IPS-NIHi11 (cell line): ENCODE results near the gene SNAP29.
"Not testable (repeated sequence)": the region's sequence is repeated elsewhere in the genome, so short reads cannot be mapped to it uniquely, and the experiment has no call there.

Experiments used
- DNase-seq: peaks from one replicate; pipeline ENCODE4 v3.0.0; 2012; ENCODE audit warnings: mixed read lengths, low spot score

The SNAP29 gene

DNA sequence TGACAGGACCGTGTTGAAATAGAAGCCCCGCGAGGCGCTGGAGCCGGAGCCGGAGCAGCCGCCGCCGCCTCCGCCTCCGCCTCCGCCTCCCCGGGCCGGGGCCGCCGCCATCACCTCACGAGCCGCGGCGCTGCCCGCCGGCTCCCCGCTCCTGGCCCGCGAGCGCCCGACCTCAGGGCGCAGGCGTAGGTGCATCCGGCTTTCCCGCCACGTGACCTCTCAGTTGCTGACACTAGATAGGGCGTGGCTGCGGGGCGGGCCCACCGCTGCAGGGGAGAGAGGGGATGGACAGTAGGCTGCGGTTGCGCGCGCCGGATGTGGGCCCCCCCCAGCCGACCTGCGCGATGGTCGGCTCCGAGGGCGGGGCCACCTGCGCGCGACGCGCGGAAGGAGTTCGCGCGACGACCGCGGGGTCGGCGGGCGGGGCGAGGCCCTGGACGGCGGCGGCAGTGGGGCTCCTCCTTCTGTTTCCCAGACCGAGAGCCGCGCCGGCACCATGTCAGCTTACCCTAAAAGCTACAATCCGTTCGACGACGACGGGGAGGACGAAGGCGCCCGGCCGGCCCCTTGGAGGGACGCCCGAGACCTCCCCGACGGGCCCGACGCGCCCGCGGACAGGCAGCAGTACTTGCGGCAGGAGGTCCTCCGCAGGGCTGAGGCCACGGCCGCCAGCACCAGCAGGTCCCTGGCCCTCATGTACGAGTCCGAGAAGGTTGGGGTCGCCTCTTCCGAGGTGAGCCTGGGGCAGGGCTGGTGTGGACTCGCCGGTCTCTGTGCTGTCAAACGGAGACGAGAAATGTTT lies at the start of gene SNAP29, which contains the start of gene PI4KA:
TSS of gene SNAP29 (plus strand) at position 393 of the 802 bp plus-strand sequence. CDS start at position 497, 104 bp downstream.
TSS of gene PI4KA (minus strand) at position 197 of the 802 bp plus-strand sequence. CDS start at position 111, 86 bp downstream.
- DNase-seq, result peak; percentile 99

- no peak for DNase-seq
Observed at GRCh38 chr22:20809538-20810185, 49.1 kb upstream of the SNAP29 start.

GRCh38 chr22:20810645-20811044 lies 48.2 kb upstream of the SNAP29 start:
- no peak for DNase-seq

GRCh38 chr22:20811171-20811570 lies 47.6 kb upstream of the SNAP29 start:
- no peak for DNase-seq

- no peak for DNase-seq
Observed at GRCh38 chr22:20811971-20812660, 46.7 kb upstream of the SNAP29 start.

- DNase-seq, result no peak
Observed at GRCh38 chr22:20813056-20813455, 45.8 kb upstream of the SNAP29 start.

DNA sequence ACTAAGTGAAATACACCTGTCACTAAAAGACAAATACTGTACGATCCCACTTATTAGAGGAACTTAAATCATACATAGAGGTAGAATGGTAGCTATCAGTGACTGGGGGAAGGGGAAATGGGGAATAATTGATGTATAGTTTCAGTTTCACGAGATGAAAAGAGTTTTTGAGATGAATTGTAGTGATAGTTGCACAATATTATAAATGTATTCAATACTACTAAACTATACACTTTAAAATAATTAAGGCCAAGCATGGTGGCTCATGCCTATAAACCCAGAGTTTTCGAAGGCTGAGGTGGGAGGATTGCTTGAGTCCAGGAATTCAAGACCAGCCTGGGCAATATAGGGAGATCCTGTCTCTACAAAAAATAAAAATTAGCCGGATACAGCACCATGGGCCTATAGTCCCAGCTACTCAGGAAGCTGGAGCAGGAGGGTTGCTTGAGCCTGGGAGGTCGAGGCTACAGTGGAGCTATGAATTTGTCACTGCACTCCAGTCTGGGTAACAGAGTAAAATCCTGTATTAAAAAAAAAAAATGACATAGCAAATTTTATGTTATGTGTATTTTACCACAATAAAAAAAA lies 44.5 kb upstream of the SNAP29 start:
- no peak for DNase-seq

GRCh38 chr22:20815477-20816050 lies 43.2 kb upstream of the SNAP29 start:
- no peak for DNase-seq

DNA sequence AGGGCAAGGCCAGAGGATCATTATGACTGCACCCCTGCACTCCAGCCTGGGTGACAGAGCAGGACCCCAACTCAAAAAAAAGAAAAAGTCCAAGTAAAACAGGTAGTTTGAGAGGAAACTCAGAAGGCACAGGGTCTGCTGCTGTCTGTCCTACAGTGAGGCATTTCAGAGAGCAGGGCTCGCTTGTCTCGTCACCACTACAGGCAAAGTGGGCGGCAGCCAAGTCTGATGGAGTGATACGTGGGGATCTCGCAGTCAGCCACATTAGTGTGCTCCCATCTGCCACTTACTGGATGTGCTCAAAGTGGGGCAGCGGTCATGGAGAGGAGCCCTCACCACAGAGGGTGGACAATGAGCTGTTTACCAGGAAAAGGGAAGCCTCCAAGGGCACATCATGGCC lies 42.2 kb upstream of the SNAP29 start:
- DNase-seq, result no peak

DNA sequence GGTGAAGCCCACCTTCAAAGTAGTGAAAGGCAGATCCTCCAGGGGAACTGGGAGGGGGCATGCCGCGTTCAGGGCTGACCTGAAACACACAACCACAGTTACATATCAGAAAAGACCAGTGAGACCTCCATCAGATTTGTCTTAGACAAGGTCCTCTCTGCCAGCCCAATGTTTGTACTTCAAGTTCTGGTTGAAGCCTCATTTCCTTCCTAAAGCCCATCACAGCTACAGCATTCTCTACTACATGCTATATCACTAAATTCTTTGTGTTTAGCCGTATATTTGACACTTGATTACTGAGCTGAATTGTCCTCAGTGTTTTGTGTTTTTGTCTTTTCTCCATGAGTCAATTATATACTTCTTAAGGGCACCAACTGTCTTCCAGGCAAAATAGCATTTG lies 40.3 kb upstream of the SNAP29 start:
- DNase-seq, result no peak

DNA sequence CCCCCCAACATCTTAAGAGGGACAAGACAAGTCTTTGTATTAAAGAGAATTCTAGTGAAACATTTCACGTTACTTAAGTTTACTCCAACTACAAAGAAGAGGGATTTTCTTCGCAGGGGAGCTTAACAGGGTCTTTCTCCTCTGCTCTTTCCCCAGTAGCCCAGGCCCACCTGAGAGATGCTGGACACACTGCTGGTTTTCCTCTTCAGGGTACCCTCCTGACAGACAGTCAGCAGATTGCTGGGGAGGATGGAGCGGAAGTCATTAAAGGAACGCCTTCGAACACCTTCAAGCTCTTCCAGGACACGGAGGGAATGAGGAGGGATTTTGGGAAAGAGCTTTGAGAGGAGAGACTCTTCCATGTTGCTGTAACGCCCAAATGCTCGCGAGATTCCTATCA lies 39.3 kb upstream of the SNAP29 start:
- no peak for DNase-seq

DNA sequence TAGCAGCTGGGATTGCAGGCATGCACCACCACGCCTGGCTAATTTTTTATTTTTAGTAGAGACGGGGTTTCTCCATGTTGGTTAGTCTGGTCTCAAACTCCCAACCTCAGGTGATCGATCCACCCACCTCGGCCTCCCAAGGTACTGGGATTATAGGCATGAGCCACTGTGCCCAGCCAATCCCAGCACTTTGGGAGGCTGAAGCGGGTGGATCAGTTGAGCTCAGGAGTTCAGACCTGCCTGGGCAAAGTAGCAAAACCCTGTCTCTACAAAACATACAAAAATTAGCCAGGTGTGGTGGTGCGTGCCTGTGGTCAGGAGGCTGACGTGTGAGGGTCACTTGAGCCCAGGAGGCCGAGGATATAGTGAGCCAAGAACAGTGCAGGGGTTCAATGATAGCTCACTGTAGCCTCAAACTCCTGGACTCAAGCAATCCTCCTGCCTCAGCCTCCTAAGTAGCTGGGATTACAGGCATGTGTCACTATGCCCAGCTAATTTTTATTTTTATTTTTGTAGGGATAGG lies 37.0 kb upstream of the SNAP29 start:
- DNase-seq, result not testable (repeated sequence)

DNA sequence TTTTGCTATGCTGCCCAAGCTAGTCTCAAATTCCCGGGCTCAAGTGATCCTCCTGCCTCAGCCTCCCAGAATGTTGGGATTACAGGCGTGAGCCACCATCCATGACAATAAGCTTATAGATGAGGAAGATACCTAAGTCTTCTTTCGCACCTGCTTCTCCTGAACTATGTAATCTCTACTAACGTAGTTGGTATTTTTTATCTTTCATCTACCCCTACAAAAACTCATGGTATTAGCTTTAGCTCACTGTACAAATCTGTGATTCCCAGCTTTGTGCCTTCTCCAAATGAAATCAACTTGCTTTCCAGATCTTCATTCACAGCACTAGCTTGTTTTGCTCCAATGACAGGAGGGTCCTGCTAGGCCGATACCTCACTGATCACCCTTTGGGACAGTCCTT lies 36.6 kb upstream of the SNAP29 start:
- no peak for DNase-seq

DNA sequence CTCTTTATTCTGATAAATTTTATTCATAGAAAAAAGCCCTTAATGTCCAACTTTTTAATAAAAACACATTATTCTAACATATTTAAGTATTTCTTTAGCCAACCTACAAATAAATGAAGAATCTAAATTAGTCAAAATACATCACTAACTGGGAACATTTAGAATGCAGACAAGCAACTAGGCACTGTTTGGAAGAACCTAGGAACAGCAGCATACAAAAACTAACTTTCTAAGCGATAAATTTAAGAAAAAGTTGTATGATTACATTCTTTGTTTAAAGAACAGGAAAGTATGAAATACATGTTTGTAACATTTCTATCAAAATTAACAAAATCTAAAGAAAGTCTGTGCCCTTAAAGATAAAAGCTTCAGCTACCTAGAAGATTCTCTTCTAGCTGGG lies 35.5 kb upstream of the SNAP29 start:
- no peak for DNase-seq

GRCh38 chr22:20825216-20825615 lies 33.6 kb upstream of the SNAP29 start:
- not testable (repeated sequence) for DNase-seq

DNA sequence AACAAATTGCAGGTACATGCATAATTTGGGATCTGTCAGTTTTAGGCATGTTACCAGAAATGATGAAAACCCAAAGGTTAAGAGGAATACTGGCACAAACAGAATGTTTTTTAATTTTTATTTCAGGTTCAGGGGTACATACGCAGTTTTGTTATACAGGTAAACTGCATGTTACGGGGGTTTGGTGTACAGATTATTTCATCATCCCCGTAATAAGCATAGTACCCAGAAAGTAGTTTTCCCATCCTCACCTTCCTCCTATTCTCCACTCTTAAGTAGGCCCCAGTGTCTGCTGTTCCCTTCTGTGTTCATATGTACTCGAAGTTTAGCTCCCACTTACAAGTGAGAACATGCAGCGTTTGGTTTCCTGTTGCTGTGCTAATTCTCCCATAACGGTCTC lies 33.2 kb upstream of the SNAP29 start:
- no peak for DNase-seq

DNA sequence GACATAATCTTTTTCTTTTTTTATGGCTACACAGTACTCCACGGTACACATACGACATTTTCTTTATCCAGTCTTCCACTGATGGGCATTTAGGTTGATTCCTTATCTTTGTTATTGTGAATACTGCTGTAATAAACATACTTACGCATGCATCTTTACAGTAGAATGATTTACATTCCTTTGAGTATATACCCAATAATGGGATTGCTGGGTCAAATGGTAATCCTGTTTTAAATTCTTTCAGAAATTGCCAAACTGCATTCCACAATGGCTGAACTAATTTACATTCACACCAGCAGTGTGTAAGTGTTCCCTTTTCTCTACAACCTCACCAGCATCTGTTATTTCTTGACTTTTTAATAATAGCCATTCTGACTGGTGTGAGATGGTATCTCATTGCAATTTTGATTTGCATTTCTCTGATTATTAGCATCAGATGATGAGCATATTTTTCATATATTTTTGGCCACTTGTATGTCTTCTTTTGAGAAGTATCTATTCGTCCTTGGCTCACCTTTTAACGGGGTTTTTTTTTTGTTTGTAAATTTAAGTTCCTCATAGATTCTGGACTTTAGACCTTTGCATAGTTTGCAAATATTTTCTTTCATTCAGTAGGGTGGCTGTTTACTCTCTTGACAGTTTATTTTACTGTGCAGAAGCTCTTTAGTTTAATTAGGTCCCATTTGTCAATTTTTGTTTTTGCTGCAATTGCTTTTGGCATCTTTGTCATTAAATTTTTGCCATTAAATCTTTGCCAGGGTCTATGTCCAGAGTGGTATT lies 32.2 kb upstream of the SNAP29 start:
- not testable (repeated sequence) for DNase-seq

GRCh38 chr22:20829491-20830134 lies 29.2 kb upstream of the SNAP29 start:
- DNase-seq, result no peak

DNA sequence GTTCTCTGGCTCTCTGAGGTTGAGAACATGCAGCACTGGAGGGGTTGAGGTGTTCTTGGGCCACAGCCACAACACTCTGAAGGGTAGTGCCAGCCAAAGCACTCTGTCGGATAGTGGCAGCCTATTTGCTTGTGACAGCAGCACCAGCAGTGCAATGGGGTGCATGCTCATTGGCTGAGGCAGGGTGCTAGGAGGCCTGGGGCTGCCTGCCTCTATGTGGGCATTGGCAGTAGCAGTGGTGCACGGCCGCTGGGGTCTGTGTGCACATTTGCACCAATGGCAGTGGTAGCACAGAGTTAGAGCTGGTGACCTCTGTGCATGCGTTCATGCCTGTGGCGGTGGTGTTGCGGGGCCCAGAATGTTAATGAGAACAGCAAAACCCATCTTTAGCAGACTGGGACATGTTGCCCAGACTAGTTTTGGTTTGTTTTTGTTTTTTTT lies 25.6 kb upstream of the SNAP29 start:
- no peak for DNase-seq

DNA sequence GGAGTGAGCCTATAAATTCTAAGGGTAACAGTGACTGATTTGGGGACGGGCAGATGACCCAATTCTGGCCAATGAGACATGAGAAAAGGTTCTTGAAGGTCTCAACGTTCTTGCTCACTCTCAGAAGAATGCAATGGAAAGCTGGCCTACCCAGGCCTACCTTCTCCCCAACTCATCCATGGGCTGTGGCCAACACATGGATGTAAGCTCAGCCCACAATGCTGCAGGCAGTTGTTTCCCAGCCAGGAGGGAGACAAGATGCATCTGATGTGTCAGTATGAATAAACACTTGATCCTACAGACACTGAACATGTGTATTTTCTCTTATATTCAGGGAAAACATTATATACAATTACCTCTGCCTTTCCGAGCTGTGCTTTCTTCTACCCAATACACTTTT lies 24.6 kb upstream of the SNAP29 start:
- no peak for DNase-seq
